ENCODE measurements around the gene MRC2.

The MRC2 gene

DNA sequence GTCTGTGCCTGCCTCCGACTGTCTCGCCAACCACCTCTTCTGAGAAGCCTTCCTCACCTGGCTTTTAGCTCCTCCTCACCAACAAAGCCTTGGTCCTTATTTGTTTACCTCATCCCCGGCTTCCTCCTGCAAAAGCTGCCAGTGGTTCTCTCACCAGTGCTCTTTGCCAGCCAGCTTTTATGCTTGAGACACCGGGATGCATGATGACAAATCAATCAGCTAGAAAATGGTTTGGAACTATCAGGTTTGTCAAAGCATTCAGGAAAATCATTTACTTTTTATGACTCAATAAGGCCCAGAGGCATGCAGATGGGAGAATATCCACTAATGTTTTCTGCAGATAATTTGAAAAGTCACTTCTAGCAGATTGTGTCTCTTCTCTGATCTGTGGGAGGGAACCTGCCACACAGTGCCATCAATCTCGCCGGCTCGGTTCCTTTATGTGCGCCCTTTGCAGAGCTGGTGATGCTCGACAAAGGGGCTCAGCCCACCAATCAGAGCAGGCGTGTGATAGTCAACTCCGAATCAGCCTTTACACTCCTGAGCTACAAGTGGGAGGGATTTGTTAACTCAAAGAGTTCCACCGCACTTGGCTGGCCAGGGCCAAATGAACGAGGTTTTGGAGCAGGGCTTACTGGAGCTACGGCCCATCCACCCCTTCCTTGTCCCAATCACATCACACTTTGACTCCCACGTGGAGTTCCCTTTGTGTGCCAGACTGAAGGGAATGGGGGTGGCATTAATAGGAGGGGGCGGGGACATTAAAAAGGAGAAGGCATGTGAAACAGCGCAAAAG lies 85.8 kb downstream of the MRC2 start:
- no peak overlapping the region for H3K4me3 ChIP-seq (ENCODE audit: low read depth, low read length)
- no peak for DNase-seq (ENCODE audit: low read depth)

DNA sequence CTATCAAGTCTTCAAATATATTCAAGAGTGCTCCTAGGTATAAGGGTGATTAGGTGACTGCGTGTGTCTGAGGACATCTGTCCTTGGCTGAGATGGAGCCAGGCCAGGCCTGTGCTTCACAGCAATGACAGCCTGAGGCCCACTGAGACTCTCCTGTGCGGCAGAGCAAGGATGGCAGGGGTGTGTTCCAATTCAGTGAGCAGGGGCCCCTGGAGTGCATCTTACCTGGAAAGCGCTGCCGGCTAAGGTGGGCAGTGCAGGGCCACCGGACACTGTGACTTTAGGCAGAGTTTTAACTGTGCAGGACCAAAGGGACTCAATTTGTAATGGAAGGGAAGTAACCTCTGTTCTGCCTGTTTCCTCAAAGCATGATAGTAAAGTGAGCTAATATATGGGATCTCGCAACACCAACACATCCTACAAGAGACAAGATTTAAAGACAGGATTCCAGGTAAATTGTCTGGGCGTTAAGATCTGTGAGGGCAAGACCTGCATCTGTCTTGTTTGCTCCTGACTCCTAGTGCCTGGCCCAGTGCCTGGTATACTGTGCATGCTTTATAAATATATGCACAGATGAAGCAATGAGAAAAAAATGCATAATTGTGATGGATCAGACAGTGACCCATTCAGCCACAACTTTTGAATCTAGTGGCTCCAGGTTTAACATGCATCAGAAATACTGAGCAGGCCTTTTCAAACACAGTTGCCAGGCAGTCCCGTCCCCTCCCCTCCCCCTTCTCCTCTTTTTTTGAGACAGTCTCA lies 86.7 kb downstream of the MRC2 start:
- DNase-seq (ENCODE audit: low read depth): no peak
- H3K4me3 ChIP-seq (ENCODE audit: low read depth, low read length): no peak overlapping the region

- DNase-seq (ENCODE audit: low read depth): no peak
- no peak overlapping the region for H3K4me3 ChIP-seq (ENCODE audit: low read depth, low read length)
These were observed 88.5 kb downstream of the MRC2 start for GRCh38 chr17:62715882-62716390.

DNA sequence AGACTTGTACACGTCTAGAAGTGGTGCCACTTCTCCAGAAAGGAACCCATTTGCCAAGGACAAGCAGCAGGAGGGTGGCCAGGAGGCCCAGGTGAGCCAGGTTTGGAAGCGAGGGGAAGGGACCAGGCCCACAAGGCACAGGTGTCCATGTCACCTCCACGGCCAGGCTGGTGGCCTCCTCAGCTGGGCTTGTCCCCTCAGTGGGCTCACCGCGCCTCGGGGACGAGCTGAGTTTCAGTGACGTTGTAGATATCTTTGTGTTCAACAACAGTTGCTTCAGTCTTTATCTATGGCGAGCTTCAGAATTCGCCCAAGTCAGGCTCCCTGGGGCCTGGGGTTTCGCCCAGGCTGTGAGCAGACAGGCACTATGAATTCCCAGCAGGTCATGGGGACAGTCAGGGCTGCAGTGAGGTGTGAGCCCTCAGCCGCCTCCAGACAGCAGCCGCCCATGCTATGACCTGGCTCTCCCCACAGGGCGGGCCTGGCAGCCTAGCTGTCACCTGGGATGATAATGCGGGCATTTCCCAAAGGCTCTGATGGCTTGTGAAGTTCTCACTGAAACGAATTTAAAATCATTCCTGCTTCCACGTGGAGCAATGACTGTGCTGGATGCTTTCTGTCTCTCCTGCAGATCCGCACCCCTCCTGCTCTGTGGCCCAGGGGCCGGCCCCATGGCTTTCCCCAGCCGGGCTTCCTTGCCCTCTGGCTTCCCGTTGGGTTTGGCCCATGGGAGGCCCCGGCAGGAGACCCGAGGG lies 89.5 kb downstream of the MRC2 start:
- H3K4me3 ChIP-seq (ENCODE audit: low read depth, low read length): no peak overlapping the region
- DNase-seq (ENCODE audit: low read depth): no peak

DNA sequence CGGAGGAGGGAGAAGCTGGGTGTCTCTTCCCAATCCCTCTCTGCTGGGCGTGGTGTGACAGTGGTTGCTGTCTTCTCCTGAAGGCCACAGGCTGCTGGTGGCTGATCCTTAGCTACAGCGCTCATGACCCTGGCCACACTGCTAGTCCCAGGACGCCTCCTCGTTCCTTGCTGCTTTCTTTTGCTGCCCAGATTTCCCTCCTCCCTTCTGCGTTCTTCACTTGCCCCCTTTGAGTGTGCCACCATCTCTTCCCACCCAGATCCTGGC lies 90.1 kb downstream of the MRC2 start:
- no peak for DNase-seq (ENCODE audit: low read depth)
- no peak overlapping the region for H3K4me3 ChIP-seq (ENCODE audit: low read depth, low read length)

DNA sequence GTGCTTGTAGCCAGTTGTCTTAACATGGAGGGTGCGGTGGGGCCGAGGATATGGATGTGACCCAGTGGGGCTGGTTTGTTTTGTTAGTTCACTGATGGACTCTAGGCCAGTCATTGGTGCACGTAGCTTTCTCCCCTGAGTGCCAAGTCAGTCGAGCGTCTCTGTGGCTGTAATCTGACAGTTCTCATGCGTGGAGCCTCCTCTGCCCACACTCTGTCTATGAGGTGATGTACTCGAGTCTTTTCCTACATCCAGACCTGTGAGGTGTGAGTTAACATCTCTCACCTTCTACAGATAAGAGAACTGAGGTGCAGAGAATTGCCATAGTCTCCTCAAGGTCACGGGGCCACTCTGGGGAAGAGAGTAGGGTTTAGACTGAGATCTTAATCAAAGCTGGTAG lies 90.4 kb downstream of the MRC2 start:
- H3K4me3 ChIP-seq (ENCODE audit: low read depth, low read length): no peak overlapping the region
- no peak for DNase-seq (ENCODE audit: low read depth)

DNA sequence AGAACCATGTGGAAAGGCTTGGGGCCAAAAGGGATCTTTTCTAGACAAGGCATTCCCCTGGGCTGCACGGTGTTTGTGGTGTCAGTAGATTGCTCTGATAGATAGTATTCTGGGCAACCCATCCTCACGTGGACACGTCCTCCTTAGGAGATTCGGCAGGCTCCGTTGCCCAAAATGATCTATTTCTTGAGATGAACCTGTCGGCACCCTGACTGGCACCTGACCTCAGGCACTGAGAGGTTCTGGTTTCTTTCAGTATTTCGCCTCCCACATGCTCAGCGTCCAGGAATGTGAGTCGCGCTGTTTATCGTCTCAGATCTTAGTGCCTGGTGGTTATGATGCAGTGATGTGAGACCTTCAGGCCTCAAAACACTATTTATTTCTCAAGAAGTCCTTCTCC lies 91.0 kb downstream of the MRC2 start:
- DNase-seq (ENCODE audit: low read depth): no peak
- no peak overlapping the region for H3K4me3 ChIP-seq (ENCODE audit: low read depth, low read length)

DNA sequence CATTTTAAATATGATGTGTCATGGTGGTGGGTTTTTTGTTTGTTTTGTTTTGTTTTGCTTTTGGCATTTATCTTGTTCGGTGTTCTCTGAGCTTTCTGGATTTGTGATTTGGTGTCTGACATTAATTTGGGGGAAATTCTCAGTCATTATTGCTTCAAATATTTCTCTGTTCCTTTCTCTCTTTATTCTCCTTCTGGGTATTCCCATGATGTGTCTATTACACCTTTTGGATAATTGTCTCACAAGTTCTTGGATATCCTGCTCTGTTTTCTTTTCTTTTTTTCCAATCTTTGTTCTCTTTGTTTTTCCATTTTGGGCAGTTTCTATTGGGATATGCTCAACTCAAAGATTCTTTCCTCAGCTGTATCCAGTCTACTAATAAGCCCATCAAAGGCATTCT lies 92.1 kb downstream of the MRC2 start:
- DNase-seq (ENCODE audit: low read depth): no peak

DNA sequence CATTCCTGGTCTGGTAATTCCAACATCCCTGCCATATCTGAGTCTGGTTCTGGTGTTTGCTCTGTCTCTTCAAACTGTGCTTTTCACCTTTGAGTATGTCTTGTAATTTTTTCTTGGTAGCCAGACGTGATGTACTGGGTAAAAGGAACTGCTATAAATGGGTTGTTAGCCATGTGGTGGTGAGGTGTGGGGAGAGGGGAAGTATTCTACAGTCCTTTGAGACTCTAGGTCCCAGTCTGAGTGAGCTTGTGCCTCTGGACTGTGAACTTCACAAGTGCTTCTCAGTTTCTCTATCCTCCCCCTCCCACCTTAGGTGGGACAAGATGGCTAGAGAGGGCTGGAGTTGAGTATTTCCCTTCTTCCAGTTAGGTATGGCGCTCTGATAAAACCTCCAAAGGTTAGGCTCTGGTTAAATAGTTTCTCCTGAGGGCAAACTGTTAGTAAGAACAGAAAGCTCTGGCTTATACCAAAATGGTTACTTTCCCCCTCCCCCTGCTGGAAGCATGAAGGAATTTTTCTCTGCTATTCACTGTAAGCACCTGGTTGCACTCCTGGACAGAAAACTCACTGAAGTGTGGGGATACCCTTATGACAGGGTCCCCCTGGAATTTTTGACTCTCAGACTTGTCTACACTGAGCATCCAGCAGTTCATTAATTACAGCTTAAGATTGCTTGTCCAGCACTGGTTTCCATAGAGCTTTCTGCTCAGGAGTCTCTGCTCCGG lies 92.8 kb downstream of the MRC2 start:
- no peak for DNase-seq (ENCODE audit: low read depth)
- H3K4me3 ChIP-seq (ENCODE audit: low read depth, low read length): no peak overlapping the region

More for the DNA sequence above, 92.1 kb downstream of the MRC2 start:
- H3K4me3 ChIP-seq (ENCODE audit: low read depth, low read length): no peak overlapping the region

GRCh38 chr17:62722625-62723024 lies 95.2 kb downstream of the MRC2 start:
- DNase-seq (ENCODE audit: low read depth): no peak
- H3K4me3 ChIP-seq (ENCODE audit: low read depth, low read length): no peak overlapping the region

DNA sequence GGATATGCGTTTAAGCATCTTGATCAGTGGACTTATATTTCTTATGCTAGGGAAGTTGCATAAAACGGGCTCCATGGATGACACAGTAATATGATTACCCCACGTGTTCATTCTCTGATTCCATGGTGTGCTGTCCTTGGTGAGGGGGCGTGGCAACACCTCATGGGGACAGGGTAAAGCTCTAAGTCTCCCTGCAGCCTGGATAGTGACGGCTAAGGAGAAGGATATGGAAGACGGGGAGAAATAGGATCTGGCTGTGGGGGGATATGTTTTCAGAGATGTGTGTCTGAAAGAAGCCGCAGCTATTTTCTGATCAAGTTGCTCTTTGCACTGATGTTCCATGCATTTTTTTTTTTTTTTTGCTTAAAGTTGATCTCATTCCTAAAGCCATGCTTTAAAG lies 96.4 kb downstream of the MRC2 start:
- no peak overlapping the region for H3K4me3 ChIP-seq (ENCODE audit: low read depth, low read length)
- no peak for DNase-seq (ENCODE audit: low read depth)

DNA sequence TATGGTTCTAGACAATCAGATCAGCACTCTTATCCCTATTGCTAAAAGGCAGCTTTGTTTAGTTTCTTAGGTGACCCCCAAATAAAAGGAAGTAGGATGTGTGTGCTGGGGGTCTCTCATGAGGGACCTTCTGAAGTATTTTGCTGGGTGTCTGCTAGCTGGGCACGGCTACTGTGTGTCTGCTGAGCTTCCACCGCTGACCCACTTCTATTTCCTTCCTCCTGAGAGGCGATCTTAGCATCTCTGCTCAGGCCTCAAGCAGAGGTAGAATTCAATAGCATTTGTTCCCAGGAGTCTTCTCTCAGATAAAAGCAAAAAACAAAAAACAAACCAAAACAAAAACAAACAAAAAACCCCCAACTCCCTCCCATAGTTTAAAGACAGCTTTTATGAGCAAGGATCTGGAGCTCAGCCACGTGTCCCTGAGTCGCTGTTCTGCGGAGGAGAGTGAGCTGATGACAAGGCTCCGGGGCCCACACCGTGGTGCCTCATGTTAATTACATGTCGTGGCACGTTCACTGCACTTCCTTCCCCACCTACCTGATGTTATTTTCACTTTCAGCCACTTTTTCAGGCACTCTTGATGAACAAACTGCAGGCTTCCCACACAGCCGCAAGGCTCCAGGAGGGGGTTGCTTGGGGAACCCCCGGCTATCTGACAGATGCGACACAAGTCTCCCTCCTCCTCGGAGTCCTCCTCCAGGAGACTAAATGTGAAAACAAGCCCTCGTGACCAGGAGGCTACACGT lies 97.1 kb downstream of the MRC2 start:
- DNase-seq (ENCODE audit: low read depth): no peak
- no peak overlapping the region for H3K4me3 ChIP-seq (ENCODE audit: low read depth, low read length)

DNA sequence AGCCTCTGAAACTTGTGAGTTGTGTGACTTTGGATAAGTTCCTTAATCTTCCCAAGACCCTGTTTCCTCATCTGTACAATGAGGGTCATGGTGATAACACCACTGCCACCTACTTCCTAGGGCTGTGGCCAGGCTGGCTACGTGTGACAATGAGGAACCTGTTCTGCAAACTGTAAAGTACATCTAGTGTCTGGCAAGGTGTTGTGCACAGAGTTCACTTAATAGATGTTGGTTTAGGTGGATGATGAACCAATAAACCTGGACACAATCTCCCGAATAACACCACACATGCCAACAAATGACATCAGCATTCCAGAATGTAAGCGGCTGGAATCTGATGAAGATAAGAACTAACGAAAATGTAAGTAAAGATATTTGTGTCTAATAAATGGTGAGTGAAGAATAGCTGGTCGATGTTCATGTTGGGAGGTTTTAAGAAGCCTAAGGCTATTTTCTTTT lies 98.3 kb downstream of the MRC2 start:
- DNase-seq (ENCODE audit: low read depth): no peak
- no peak overlapping the region for H3K4me3 ChIP-seq (ENCODE audit: low read depth, low read length)

GRCh38 chr17:62727916-62728672 lies 100.6 kb downstream of the MRC2 start:
- no peak overlapping the region for H3K4me3 ChIP-seq (ENCODE audit: low read depth, low read length)
- DNase-seq (ENCODE audit: low read depth): no peak

DNA sequence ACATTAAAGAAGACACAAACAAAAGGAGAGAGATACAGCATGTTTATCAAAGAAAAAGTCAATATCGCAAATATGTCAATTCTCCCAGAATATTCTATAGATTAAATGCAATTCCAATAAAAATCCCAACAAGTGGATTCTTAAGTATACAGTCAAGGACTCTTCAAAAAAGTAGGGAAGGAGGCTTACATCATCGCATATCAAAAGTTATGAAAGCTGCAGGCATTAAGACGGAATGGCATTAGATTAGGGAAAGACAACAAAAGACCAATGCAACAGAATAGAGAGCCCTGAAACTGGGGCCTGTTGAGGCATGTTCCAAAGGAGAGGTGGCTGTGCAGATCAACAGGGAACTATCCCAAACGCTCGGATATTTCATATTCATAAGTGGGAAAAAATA lies 104.7 kb downstream of the MRC2 start:
- no peak overlapping the region for H3K4me3 ChIP-seq (ENCODE audit: low read depth, low read length)
- no peak for DNase-seq (ENCODE audit: low read depth)

- DNase-seq (ENCODE audit: low read depth): no peak
- no peak overlapping the region for H3K4me3 ChIP-seq (ENCODE audit: low read depth, low read length)
These were observed 107.7 kb downstream of the MRC2 start for GRCh38 chr17:62735044-62735651.

DNA sequence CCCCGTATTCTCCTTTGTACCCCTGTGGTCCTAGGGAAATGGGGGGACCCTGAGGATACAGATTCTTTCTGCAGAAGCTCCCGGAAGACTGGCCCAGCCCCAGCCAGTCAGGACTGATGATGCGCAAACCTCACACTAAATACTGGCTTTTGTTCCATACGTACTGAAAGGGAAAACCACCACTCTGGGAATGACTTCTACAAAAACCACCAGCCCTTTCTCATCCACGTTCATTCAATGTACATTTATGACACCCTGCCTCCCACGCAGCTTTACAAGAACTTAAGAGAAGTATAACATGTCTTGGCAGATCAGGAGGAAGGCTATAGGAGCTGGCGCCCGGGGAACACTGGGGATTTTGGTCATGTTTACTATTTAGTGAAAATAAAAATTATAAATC lies 110.0 kb downstream of the MRC2 start:
- no peak for DNase-seq (ENCODE audit: low read depth)
- no peak overlapping the region for H3K4me3 ChIP-seq (ENCODE audit: low read depth, low read length)

DNA sequence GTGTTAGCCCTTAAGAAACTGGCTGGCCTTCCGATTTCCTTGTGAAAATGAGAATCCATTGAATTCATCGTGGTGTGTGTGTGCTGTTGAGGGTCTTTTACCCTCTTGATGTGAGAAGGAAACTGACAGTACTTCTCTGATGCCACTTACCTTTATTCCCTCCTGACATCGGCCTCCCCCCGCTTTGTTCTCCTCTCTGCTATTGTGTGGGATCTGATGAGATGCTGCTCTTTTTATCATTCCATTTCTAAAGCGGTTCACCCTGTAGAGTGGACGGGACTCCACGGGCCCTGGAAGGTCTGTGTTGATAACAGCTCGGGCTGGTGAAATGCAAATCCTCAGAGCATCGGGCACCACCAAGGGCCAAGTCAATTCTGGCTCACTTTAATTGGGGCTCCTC lies 110.8 kb downstream of the MRC2 start:
- H3K4me3 ChIP-seq (ENCODE audit: low read depth, low read length): no peak overlapping the region
- DNase-seq (ENCODE audit: low read depth): no peak

All from skeletal muscle cell (primary cell).